ENCODE data around the gene DDX47.
"Not testable (repeated sequence)": the region's sequence is repeated elsewhere in the genome, so short reads cannot be mapped to it uniquely, and the experiment has no call there.

DDX47 gene

DNA sequence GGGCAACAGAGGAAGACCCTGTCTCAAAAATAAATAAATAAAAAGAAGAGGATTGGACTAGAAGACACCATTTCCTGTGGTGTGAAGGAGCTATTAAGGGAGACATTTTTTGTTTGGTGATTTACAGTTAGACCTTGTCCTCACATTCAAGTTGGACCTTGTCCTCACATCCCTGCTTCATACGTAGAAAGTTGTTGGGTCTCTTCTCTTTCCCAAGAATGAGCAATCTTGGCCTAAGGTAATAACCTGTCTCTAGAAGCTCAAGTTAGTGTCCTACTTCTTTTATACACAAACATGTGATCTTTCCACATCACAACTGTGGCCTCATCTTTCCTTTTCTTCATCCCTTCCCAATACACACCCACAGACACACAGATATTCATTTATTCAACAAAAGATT is 14.7 kb upstream of the DDX47 start:
- DNase-seq: no peak

DNA sequence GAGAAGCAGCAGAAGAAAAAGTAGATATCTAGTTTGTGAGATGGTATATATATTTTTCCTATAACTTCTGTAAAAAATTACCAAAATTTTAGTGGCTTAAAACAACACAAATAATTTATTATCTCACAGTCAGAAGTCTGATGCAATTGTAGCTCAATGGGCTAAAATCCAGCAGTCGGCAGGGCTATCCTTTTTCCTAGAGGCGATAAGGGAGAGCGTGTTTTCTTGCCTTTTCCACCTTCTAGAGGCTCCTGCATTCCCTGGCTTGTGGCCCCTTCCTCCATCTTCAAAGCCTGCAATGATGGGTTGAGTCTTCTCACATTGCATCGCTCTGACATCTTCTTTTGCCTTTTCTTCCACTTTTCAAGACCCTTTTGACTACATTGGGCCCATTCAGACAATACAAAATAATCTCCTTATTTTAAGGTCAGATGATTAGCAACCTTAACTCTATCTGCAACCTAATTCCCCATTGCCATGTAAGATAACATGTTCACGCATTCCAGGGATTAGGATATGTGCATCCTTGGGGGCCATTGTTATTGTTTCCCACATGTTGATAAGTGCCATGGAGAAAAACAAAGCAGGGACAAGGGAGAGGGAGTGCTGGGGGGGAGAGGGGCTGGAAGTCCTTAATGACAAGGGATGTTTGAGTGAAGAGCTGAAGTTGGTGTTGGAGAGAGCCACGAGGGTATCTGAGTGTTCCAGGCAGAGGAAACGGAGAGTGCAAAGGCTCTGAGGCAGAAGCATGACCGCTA is 13.8 kb upstream of the DDX47 start:
- DNase-seq: no peak

DNA sequence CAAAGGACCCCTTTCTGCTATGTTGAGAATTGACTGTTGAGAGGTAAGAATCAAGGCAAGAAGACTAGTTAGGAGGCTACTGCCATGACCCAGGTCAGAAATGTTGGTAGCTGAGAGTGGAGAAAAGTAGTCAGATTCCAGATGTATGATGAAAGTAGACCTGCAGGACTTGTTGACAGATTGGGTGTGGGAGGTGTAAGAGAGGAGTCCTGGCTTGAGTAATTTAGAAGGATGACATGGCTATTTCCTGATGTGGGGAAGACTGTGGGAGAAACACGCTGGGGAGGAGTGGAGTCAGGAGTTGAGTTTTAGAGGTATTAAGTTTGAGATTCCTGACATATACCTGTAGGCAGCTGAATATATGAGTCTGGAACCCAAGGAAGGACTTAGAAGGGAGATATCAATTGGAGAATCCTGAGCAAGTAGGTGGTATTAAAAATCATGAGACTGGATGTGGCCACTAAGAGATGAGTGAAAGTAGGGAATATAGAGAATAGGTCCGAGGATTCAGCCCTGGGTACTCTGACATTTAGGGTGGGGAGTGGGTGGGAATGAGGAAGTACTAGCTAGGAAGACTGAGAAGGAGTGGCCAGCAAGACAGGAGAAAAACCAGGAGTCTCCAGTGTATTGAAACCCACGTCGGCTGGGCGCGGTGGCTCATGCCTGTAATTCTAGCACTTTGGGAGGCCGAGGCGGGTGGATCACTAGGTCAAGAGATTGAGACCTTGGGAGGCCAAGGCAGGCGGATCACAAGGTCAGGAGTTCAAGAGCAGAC is 12.6 kb upstream of the DDX47 start:
- DNase-seq: no peak

DNA sequence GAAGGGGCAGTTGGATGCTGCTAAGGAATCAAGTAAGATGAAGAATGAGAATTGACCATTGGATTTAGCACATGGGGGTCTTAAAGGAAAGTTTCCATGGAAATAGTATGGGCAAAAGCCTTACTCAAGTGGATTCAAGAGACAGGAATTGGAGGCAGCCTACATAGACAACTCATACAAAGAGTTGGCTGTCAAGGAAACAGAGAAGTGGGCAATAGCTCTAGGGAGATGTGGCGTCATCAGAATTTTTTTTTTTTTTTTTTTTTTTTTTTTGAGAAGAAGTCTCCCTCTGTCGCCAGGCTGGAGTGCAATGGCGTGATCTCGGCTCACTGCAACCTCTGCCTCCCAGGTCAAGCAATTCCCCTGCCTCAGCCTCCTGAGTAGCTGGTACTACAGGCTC is 11.5 kb upstream of the DDX47 start:
- not testable (repeated sequence) for DNase-seq

DNA sequence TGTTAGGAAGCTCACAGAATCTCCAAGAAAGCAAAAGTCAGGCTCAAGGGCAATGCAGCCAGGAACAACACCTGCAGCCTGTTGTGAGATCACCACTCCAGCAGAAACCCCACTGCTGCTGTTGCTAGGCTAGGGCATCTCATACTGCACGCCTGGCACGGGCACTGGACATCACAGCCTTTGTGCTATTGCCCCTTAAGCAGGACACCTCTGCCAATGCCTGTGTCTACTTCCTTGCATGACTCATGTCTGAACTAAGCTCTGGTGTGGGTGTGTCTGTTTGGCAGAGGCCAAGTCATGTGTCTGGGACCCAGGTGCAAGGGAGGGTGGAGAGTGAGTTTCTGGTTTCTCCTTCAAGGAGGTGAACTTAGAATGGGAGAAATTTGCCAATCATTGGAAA is 10.0 kb upstream of the DDX47 start:
- DNase-seq: peak; percentile 38 to 45

DNA sequence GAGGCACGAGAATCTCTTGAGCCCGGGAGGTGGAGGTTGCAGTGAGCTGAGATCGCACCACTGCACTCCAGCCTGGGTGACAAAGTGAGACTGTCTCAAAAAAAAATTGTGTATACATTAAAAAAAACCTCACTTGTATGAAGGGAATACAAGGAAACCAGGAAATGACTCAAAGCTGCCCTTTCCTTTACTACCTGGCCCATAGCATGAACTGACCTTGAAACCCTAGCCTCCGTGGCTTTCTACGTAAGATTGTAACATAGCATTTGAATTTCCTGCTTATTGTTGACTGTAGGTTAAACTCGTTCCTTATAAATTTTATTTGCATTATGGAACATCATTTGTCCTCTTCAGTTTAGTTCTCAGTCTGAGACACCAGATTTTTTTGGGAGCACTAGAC is 9.1 kb upstream of the DDX47 start:
- no peak for DNase-seq

DNA sequence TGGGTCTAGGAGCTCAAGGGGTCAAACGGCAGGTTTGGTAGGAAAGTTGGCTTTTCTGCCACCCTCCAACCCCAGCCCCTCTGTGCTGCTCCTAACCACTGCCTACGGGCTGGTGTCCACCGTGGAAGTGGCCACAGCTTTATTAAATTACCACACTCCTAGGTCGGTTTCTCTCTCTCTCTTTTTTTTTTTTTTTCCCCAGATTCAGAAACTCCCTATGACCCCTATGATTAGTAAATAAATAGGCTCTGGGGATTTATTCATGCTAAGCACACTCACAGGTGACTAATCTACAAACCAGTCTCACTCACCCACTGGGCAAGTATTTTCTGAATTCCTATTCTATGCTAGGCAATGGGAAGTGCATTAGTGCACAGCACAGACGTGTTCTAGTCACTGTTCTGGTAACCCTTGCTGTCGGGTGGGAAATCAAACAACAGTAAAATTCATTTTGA is 8.7 kb upstream of the DDX47 start:
- no peak for DNase-seq

DNA sequence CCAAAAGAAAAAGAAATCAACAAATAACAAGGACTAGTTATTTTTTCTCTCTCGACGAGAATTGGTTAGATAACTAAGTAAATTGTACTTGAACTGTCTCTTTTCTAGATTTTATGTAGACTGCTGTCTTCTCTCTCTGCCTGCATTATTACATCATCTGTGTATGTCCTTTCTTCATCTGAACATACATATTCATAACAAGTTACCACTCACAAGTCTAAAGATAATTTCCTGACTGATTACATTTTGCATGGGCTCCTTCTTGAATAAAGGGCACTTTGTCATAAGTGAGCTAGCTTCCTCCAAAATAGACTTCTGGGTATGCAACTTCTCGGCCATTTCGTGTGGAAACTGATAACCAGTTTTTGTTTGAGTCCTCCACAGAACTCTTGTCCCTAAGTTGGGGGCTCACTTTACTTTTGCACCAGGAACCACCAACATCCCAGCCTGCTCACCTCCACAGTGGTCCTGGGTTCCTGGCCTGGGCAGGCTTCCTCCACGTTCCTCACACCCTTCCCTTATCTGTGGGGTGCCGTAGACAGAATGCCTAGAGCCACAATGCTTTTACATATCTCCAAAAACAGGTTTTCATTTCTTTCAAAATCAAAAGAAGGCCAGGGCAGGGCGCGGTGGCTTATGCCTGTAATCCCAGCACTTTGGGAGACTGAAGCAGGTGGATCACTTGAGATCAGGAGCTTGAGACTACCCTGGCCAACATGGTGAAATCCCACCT is 6.2 kb upstream of the DDX47 start:
- no peak for DNase-seq

DNA sequence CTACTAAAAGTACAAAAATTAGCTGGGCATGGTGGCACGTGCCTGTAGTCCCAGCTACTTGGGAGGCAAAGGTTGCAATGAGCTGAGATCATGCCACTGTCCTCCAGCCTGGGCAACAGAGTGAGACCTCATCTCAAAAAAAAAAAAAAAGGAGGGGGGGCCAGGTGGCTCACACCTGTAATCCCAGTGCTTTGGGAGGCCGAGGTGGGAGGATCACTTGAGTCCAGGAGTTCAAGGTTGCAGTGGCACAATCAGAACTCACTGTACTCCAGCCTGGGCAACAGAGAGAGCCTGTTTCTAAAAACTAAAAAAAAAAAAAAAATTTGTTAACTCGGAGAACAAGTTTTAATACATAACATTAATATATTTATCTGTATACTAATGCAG is 5.6 kb upstream of the DDX47 start:
- not testable (repeated sequence) for DNase-seq

DNA sequence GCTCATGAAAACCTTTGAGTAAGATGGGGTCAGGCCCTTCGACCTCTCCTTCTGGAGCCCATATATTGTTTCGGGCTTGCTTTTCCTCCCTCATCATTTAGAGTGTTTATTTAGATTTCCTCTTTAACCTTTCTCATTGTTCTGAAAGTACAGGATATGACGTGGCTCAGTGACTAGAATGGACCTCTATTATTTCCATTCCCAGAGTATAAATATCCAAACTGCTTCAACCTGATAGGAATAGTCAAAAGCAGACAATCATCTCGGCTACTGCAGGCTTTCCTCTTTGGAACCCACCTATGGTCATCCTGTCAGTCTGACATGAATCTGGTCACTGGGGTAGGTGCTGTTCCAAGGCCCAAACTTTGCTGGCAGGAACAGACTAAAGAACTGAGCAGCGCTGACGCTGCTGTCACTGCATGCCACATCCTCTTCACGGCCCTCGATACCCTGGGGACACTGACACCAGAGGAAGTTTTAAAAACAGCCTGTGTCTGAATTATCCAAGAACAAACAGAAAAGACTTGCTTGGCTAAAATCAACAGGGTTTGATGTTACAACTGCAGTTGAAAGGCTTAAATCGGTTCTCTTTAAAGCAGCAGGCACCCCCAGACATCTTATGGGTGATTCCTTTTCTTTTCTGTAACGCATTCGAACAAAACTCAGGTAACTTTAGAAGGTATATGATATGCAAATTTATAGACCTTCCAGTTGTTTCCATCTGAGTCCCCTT is 5.0 kb upstream of the DDX47 start:
- peak; percentile 78 to 82 for DNase-seq

DNA sequence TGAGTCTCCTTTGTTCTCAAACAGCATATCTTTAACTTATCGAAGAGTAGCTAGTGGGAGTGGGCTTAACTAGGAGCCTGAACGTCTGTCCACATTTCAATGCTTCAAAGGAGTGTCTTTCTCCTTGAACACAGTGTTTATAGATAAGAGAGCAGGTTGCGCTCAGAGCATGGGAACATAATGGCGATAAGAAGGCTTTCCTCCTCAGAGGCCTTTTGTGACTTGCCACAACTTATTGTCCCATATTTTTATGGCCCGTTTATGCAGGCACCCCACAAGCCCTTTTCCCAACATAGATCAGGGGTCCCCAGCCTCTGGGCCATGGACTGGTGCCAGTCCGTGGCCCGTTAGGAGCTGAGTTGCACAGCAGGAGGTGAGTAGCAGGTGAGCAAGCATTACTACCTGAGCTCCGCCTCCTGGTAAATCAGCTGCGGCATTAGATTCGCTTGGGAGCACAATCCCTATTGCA is 2.6 kb upstream of the DDX47 start:
- DNase-seq: no peak

DNA sequence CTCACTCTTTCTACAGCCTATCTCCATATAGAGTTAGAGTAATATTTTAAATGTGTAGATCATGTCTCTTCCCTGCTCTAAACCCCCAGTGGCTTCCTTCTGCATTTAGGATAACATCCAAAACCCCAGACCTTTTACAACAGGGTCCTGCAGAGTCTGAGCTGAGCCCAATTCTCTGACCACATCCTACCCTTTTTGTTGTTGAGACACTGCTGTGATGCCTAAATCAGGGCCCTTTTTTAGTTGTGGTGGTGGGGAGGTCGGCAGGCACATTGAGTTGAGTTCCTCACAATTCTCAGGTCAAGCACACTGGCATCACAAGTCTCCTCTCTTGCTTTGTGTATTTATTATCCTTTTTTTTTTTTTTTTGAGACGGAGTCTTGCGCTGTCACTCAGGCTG is 1.8 kb upstream of the DDX47 start:
- no peak for DNase-seq

DNA sequence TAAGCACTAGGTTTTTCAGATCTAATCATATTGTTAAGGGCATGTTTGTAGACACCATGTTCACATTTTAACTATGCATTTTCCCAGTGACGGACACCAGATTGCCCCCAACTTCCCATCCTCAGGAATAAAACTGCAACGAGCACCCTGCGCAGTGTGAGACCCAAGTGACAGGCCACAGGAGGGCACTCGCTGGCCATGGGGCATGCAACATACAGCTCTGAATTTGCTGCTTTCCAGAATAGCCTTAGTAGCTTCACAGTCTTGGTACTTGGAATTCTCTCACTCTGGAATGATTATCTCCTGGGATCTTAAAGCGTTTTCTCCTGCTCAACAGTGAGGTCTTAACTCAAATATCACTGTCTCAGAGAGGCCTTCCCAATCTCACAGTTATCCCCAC is 972 bp upstream of the DDX47 start:
- no peak for DNase-seq

DNA sequence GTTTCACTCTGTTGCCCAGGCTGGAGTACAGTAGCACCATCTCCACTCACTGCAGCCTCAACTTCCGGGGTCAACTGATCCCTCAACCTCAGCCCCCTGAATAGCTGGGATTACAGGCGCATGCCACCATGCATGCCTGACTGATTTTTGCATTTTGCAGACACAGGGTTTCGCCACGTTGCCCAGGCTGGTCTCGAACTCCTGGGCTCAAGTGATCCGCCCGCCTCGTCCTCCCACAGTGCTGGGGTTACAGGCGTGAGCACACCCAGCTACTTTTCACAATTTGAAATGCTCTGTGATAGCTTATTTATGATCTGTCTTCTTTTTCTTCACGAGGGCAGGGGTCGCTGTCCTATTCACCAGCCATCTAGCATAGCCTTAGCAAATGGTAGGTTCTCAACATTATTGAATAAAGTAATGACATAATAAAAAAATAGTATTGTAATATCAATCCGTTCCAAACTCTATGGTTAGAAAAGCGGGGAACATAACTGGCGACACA is 477 bp upstream of the DDX47 start:
- DNase-seq: no peak

DNA sequence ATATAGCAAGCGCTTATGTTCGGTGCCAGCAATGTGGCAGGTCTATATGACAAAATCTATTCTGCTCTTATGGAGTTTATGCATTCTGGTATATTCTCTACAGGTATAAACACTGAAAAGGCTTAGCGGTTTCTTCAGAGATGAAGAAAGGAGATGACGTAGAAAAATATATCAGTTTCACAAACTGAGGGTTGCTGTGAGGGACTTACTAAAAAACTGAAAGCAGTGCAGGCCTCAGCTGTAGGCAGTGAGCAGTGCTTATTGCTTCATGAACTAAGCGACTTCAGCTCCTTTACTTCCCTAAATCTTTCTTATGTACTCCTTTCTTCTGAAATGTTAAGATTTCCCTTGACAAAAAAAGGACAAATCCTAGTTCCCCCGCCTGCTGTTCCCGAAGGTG is 4.5 kb downstream of the DDX47 start:
- DNase-seq: peak in 1 of 2 donors; percentile 24

DNA sequence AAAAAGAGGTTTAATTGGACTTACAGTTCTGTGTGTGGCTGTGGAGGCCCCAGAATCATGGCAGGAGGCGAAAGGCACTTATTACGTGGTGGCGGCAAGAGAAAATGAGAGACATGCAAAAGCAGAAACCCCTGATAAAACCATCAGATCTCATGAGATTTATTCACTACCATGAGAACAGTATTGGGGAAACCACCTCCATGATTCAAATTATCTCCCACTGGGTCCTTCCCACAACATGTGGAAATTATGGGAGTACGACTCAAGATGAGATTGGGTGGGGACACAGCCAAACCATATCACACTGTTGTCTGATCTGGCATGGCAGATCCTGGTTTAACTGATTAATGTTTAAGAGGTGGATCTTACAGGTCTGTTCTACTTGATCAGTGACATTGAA is 5.6 kb downstream of the DDX47 start:
- DNase-seq: no peak

DNA sequence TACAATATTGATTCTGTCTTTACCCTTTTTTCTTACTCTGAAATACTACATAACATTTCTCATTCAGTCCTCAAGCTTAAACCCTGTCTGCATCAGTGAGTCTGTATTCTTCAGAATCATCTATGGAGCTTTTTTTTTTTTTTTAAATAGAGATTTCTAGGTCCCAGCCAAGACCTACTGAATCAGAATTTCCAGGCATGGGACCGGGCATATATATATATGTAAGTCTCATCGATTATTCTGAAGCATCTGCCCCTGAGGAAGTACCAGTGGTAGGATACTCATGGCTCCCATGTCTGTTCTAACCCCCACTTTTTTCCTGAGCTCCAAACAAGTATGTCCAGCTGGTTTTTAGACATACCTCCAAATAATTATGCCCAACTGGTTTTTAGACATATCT is 6.1 kb downstream of the DDX47 start:
- DNase-seq: no peak

DNA sequence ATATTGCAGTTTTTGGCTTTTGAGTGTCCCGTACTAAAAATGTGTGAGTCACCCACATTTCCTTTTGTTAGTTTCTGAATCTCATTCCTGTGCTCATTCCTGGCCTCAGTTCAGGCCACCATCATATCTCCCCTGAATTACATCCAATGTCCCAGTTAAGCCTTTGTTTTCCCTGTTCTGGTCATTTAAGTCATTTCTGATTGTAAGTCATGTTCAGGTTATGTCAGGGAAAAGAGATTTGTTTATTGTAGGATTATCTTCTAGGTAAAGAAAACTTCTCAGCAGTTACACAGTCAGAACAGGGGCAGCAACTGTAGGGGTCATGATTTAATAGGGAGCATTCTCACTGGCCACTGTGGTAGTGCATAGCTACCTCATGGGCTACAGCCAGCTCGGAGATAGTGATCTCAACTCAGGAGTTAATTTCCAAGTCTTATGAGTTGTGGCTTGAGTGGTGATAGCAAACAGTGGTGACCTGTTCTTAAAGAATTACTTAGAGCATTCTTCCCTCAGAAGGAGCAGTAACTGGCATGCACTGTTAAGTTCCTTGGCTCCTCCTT is 6.7 kb downstream of the DDX47 start:
- DNase-seq: no peak

DNA sequence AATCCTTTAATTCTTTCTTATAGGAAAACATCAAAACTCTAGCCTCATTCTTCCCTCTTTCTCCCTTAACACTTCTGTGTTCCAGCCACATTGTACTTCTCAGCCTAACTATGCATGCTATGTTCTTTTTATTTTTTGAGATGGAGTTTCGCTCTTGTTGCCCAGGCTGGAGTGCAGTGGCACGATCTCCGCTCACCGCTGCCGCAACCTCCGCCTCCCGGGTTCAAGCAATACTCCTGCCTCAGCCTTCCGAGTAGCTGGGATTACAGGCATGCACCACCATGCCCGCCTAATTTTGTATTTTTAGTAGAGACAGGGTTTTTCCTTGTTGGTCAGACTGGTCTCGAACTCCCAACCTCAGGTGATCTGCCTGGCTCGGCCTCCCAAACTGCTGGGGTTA is 7.2 kb downstream of the DDX47 start:
- not testable (repeated sequence) for DNase-seq

DNA sequence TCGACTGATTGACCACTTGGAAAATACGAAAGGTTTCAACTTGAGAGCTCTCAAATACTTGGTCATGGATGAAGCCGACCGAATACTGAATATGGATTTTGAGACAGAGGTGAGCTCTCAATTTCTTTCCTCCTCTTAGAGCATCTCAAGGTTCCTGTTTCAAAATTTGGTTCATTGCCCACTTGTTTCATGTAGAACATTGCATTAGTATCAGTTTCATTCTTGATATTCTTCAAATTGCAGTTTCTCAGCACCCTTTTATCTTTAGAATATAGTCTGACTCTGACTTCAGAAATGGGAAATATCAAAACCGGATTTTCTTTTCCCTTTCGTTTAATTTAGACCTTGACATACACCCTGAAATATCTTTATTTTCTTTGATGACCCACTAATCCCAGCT is 8.8 kb downstream of the DDX47 start:
- no peak for DNase-seq

DNA sequence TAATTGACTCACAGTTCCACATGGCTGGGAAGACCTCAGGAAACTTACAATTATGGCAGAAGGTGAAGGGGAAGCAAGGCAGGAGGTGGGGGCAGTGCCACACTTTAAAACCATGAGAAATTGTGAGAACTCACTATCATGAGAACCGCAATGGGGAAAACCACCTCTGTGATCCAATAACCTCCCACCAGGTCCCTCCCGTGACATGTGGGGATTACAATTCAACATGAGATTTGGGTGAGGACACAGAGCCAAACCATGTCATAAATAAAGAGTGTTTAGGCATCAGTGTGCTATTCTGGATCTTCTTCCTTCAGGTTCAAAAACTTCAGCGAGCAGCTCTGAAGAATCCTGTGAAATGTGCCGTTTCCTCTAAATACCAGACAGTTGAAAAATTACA is 9.7 kb downstream of the DDX47 start:
- no peak for DNase-seq

DNA sequence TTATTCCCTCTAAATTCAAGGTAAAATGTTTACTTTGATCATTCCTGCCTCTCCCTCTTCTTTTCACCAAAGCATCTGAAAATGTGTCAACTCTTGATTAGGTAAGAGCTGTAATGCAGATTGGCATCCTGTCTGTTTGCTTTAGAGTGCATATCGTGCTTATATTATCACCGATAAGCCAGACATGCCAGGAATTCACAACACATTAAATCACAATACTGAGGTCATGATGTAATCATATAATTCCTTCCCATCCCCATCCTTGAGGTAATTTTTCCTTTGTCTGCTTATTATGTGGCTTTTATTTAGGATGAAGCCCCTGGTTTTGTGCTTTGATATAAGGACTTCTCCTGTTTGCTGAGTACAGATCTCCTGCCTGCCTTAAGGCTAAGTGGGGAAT is 10.2 kb downstream of the DDX47 start:
- DNase-seq: no peak
